Gastroesophageal sphincter (tissue), 4 donors: ENCODE measurements around the gene DUSP14. TPM values are rescaled to one million over a fixed set of nuclear protein-coding genes. Genes with fewer than 3 reads are reported as not detected.
A peak's percentile ranks its signal among the peaks of the same experiment; 100 is the strongest.
"Not testable (repeated sequence)": the region's sequence is repeated elsewhere in the genome, so short reads cannot be mapped to it uniquely, and the experiment has no call there.

Experiments used
- ATAC-seq: fragments of 150-250 bp; one replicate; pipeline ENCODE4 v1.9.1; 2016; ENCODE audit warnings: mild to moderate bottlenecking, moderate library complexity
- H3K27ac ChIP-seq, 4 donors: fragments of 200-600 bp; sonication (generic) in 3 of 4; 1 replicate in 3 of 4; 2 replicates in 1 of 4; pipeline ENCODE4 v1.5.1; 2016 to 2019
- H3K27me3 ChIP-seq: fragments of 200-600 bp; sonication (generic); one replicate; pipeline ENCODE4 v1.5.1; 2019
- H3K36me3 ChIP-seq, 2 donors: fragments of 200-600 bp; sonication (generic); one replicate each; pipeline ENCODE4 v1.5.1; 2019; ENCODE audit warnings: control low read depth in 1 of 2
- H3K4me1 ChIP-seq, 3 donors: fragments of 200-600 bp; sonication (generic); 1 replicate in 2 of 3; 2 replicates in 1 of 3; pipeline ENCODE4 v1.5.1; 2016 to 2019; ENCODE audit warnings: control low read depth in 2 of 3
- H3K4me3 ChIP-seq, 2 donors: fragments of 200-600 bp; sonication (generic); one replicate each; pipeline ENCODE4 v1.5.1; 2019; ENCODE audit warnings: mild to moderate bottlenecking in 1 of 2, moderate library complexity in 1 of 2
- H3K9me3 ChIP-seq, 3 donors: fragments of 200-600 bp; sonication (generic); one replicate each; pipeline ENCODE4 v1.5.1; 2017 to 2019; ENCODE audit warnings: control low read depth in 2 of 3
- EP300 ChIP-seq: sonication (generic); formaldehyde crosslinking; IDR thresholded peaks from one replicate; pipeline ENCODE4 v1.6.1; 2017; ENCODE audit warnings: antibody characterized with exemption, mild to moderate bottlenecking
- POLR2A ChIP-seq, 2 donors: fragments of 450-650 bp; IDR thresholded peaks; one replicate each; pipeline ENCODE4 v1.6.1; 2017; ENCODE audit warnings: antibody characterized with exemption in 2 of 2, mild to moderate bottlenecking in 2 of 2, moderate library complexity in 1 of 2
- POLR2AphosphoS5 ChIP-seq: sonication (generic); formaldehyde crosslinking; IDR thresholded peaks from one replicate; pipeline ENCODE4 v1.6.1; 2017; ENCODE audit warnings: antibody characterized with exemption
- WGBS, 2 donors: methylation state at CpG; one replicate each; pipeline ENCODE4 v1.1.5; 2018; ENCODE audit warnings: low coverage in 1 of 2; 5-methylcytosine and 5-hydroxymethylcytosine counted together
- total RNA-seq, 4 donors: library from RNA; depleted of rRNA; stranded (reverse); fragments of >200 nt; gene quantifications; one replicate each; pipeline ENCODE4 v1.1.0, GENCODE V29; 2016
- TF ChIP-seq, protein P1 (sequence below), 4 experiments: fragments of 200-600 bp in 2 of 4; fragments of 450-650 bp in 2 of 4; sonication (generic) in 1 of 4; IDR thresholded peaks; one replicate each; pipeline ENCODE4 v1.5.1; 2017 to 2019; ENCODE audit warnings: antibody characterized with exemption in 4 of 4, mild to moderate bottlenecking in 2 of 4, moderate library complexity in 2 of 4

The DUSP14 gene
- total RNA-seq, 4 donors from 2014 or later = 11.8 to 46.0 (median 28.2) TPM

- TF ChIP-seq, protein P1, sequence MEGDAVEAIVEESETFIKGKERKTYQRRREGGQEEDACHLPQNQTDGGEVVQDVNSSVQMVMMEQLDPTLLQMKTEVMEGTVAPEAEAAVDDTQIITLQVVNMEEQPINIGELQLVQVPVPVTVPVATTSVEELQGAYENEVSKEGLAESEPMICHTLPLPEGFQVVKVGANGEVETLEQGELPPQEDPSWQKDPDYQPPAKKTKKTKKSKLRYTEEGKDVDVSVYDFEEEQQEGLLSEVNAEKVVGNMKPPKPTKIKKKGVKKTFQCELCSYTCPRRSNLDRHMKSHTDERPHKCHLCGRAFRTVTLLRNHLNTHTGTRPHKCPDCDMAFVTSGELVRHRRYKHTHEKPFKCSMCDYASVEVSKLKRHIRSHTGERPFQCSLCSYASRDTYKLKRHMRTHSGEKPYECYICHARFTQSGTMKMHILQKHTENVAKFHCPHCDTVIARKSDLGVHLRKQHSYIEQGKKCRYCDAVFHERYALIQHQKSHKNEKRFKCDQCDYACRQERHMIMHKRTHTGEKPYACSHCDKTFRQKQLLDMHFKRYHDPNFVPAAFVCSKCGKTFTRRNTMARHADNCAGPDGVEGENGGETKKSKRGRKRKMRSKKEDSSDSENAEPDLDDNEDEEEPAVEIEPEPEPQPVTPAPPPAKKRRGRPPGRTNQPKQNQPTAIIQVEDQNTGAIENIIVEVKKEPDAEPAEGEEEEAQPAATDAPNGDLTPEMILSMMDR (IDR thresholded peaks at IDR 0.05) = peak in 3 of 4 experiments; percentile 50 to 63 (median 57)
- no peak for TF ChIP-seq POLR2AphosphoS5
- ATAC-seq = peak; percentile 63
- H3K4me1 ChIP-seq = peaks cover 0 to 18% (median 0%) of the 10 kb centered on the region in 3 donors
- peak overlapping the region in 1 of 2 donors; percentile 19 for H3K4me3 ChIP-seq
- H3K27ac ChIP-seq = peak overlapping the region in 3 of 4 donors; percentile 16 to 54 (median 34)
- H3K36me3 ChIP-seq = no peaks in the 10 kb centered on the region
- 61% methylated on average over 9 of the region's 10 CpGs; no CpG with 5 or more reads in 1 of the 2 donors for WGBS, 2 donors
- no peaks in the 10 kb centered on the region for H3K9me3 ChIP-seq
- no peaks in the 10 kb centered on the region for H3K27me3 ChIP-seq
Observed at GRCh38 chr17:37506678-37507077, 17.0 kb downstream of the DUSP14 start.

GRCh38 chr17:37507111-37507510, 17.4 kb downstream of the DUSP14 start:
- TF ChIP-seq POLR2AphosphoS5 (no peak), POLR2A (IDR thresholded peaks at IDR 0.05) (no peak), EP300 (no peak)
- TF ChIP-seq, protein P1 (IDR thresholded peaks at IDR 0.05) = no peak
- no peak for ATAC-seq
- Histone ChIP-seq H3K36me3 (peaks cover 0 to 3% of the 10 kb centered on the region in 2 donors), H3K4me1 (peaks cover 0 to 18% (median 0%) of the 10 kb centered on the region in 3 donors), H3K27ac (peak overlapping the region in 3 of 4 donors; percentile 16 to 54 (median 34)), H3K9me3 (no peaks in the 10 kb centered on the region), H3K27me3 (no peaks in the 10 kb centered on the region), H3K4me3 (peak overlapping the region in 1 of 2 donors; percentile 19)
- WGBS, 2 donors = 87% methylated on average over 4 of the region's 9 CpGs; no CpG with 5 or more reads in 1 of the 2 donors

DNA sequence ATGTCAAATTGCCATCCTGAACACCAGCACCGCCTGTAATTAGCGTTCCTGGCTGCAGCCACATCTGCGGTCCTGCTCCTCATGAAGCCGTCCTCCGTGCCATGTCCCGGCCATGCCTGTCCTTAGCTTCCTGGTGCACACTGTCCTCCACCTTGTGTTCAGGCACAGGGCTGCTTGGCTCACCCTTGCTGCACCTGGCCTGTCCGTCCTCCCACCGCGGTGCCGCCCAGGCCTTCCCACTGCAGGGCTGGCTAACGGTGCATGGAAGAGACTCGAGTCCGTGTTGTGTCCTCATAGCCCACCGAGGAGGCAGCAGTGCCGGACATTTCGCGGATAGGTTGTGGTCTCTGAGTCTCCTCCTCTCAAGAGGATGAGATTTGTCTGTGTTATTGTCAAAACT, 20.4 kb downstream of the DUSP14 start:
- TF ChIP-seq, protein P1 (IDR thresholded peaks at IDR 0.05) = no peak
- no peak for TF ChIP-seq EP300
- no peak for TF ChIP-seq POLR2AphosphoS5
- no peak for TF ChIP-seq POLR2A (IDR thresholded peaks at IDR 0.05)
- peaks cover 0 to 30% of the 10 kb centered on the region in 2 donors for H3K36me3 ChIP-seq
- H3K4me1 ChIP-seq = peaks cover 0 to 18% (median 0%) of the 10 kb centered on the region in 3 donors
- no peak overlapping the region for H3K27ac ChIP-seq
- 90 to 97% methylated on average over 4 to 11 of the region's 17 CpGs for WGBS, 2 donors
- H3K27me3 ChIP-seq = no peaks in the 10 kb centered on the region
- H3K4me3 ChIP-seq = no peak overlapping the region
- no peak for ATAC-seq
- no peaks in the 10 kb centered on the region for H3K9me3 ChIP-seq

DNA sequence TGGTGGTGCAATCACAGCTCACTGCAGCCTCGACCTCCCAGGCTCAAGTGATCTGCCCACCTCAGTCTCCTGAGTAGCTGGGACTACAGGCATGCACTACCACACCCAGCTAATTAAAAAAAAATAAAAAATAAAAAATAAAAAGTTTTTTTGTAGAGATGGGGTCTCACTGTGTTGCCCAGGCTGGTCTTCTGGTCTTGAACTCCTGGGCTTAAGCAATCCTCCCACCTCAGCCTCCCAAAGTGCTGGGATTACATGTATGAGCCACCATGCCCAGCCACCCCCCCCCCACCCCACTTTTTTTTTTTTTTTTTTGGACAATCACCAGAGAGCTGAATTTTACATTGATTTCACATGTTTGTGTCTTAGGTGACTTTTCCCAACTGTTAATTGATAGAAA, 22.0 kb downstream of the DUSP14 start:
- WGBS, 2 donors = no CpG with 5 or more reads among the region's 1 CpG
- not testable (repeated sequence) for H3K4me3 ChIP-seq, H3K27ac ChIP-seq, H3K27me3 ChIP-seq, ATAC-seq, H3K9me3 ChIP-seq
- Histone ChIP-seq H3K36me3 (peaks cover 0 to 39% of the 10 kb centered on the region in 2 donors), H3K4me1 (peaks cover 0 to 27% (median 0%) of the 10 kb centered on the region in 3 donors)

GRCh38 chr17:37512442-37513068, 22.9 kb downstream of the DUSP14 start:
- H3K27ac ChIP-seq = no peak overlapping the region
- H3K27me3 ChIP-seq = no peaks in the 10 kb centered on the region
- no peaks in the 10 kb centered on the region for H3K9me3 ChIP-seq
- TF ChIP-seq, protein P1 (IDR thresholded peaks at IDR 0.05) = no peak
- TF ChIP-seq POLR2AphosphoS5 = no peak
- TF ChIP-seq POLR2A (IDR thresholded peaks at IDR 0.05) = no peak
- no peak for TF ChIP-seq EP300
- peaks cover 0 to 25% (median 0%) of the 10 kb centered on the region in 3 donors for H3K4me1 ChIP-seq
- WGBS, 2 donors = 64% methylated on average over 9 of the region's 24 CpGs; no CpG with 5 or more reads in 1 of the 2 donors
- no peak overlapping the region for H3K4me3 ChIP-seq
- ATAC-seq = no peak
- H3K36me3 ChIP-seq = peaks cover 0 to 48% of the 10 kb centered on the region in 2 donors
